ENCODE results near the gene BNC1. TPM values are rescaled to one million over a fixed set of nuclear protein-coding genes. Genes with fewer than 3 reads are reported as not detected.

The BNC1 gene
- total RNA-seq, 2 donors from 2014 or later: 0.49 to 1.2 TPM

DNA sequence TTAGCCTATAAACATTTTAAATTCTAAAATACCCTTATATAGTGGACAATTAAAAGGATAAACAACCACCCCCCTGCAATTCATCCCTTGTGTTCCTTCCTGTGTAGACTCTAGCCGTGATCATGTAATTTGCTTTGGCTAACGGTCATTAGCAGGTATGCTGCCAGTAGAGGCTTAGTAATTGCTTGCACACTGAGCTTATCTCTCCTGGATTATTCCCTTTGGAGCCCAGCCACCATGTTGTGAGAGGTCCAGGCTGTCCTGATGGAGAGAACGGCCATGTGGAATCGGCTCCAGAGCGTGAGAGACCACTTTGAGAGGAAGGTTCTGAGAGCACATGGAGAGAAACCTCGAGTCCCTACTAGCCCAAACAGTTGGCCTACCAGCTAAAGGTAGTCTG is 11.0 kb upstream of the BNC1 start:
- DNase-seq (ENCODE audit: low spot score): no peak
- Histone ChIP-seq H3K27ac (no peak overlapping the region), H3K27me3 (replicated peaks; ENCODE audit: insufficient read depth) (no peaks in the 10 kb centered on the region), H3K4me1 (ENCODE audit: control insufficient read depth in 1 of 2, low read depth in 2 of 2) (no peaks in the 10 kb centered on the region), H3K4me3 (no peak overlapping the region), H3K9me3 (no peaks in the 10 kb centered on the region), H3K36me3 (no peaks in the 10 kb centered on the region)
- ATAC-seq (ENCODE audit: insufficient number of reproducible peaks, low FRiP score, low read depth): no peak
- TF ChIP-seq, protein P1, sequence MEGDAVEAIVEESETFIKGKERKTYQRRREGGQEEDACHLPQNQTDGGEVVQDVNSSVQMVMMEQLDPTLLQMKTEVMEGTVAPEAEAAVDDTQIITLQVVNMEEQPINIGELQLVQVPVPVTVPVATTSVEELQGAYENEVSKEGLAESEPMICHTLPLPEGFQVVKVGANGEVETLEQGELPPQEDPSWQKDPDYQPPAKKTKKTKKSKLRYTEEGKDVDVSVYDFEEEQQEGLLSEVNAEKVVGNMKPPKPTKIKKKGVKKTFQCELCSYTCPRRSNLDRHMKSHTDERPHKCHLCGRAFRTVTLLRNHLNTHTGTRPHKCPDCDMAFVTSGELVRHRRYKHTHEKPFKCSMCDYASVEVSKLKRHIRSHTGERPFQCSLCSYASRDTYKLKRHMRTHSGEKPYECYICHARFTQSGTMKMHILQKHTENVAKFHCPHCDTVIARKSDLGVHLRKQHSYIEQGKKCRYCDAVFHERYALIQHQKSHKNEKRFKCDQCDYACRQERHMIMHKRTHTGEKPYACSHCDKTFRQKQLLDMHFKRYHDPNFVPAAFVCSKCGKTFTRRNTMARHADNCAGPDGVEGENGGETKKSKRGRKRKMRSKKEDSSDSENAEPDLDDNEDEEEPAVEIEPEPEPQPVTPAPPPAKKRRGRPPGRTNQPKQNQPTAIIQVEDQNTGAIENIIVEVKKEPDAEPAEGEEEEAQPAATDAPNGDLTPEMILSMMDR (IDR thresholded peaks at IDR 0.05): no peak

DNA sequence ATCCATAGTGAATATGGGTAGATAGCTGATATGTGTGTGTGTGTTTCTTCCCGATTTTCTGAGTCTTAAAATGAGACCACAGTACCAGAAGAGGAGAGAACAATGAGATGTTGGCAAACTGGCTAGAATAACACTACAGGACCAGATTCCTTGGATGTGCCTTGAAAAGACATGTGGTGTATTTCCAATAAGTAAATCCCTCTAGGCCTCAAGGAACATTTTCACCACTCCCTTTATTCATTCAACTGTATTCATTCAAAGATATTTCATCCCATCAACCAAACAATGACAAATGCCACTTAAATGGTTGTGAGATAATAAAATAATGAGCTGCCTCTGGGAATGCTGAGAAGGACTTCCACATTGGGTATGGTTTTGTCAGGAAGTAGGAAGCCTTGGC is 8.7 kb upstream of the BNC1 start:
- Histone ChIP-seq H3K4me3 (no peak overlapping the region), H3K27me3 (replicated peaks; ENCODE audit: insufficient read depth) (no peaks in the 10 kb centered on the region), H3K36me3 (no peaks in the 10 kb centered on the region), H3K4me1 (ENCODE audit: control insufficient read depth in 1 of 2, low read depth in 2 of 2) (no peaks in the 10 kb centered on the region), H3K9me3 (no peaks in the 10 kb centered on the region), H3K27ac (no peak overlapping the region)
- DNase-seq (ENCODE audit: low spot score): no peak
- TF ChIP-seq, protein P1 (IDR thresholded peaks at IDR 0.05): no peak
- no peak for ATAC-seq (ENCODE audit: insufficient number of reproducible peaks, low FRiP score, low read depth)

DNA sequence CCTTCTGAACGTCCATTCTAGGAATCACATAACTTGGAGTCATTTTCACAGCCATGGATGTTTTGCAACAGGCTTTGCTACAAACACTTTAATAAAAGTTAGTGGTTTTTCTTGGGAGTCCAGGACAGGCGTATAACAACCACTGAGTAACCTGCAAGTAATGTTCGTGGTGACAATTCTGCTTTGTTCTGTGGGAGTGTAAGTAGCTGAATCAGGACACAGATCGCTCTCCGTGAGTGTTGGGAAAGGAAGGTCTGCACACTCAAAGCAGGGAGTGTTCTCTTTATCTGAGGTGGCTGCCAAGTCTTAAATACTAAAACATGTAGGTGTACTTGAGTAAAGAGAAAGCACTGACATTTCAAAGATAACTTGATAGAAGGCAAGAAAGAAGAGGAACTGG is 7.9 kb upstream of the BNC1 start:
- DNase-seq (ENCODE audit: low spot score): no peak
- no peak overlapping the region for H3K27ac ChIP-seq
- H3K4me3 ChIP-seq: no peak overlapping the region
- no peak for ATAC-seq (ENCODE audit: insufficient number of reproducible peaks, low FRiP score, low read depth)
- no peaks in the 10 kb centered on the region for H3K9me3 ChIP-seq
- H3K27me3 ChIP-seq (replicated peaks; ENCODE audit: insufficient read depth): no peaks in the 10 kb centered on the region
- H3K36me3 ChIP-seq: no peaks in the 10 kb centered on the region
- TF ChIP-seq, protein P1 (IDR thresholded peaks at IDR 0.05): no peak
- H3K4me1 ChIP-seq (ENCODE audit: control insufficient read depth in 1 of 2, low read depth in 2 of 2): no peaks in the 10 kb centered on the region

DNA sequence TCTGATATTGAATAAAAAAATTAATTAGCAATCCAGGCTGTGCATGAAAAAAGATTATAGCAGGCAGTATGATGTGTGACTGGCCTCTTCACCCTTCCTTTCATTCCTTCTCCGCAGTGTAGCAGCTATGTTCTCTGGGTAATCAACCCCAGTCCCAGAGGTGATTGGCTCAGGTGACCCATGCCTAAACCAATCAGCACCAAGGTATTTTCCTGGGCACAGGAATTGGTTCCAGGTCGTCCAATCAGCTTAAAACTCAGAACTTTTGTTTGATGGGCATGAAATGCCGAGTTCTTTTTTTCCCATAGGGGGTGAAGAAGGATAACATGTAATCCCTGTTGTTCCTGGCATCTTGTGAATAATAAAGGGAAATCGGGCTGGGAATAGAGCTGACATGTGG is 5.8 kb upstream of the BNC1 start:
- no peak for DNase-seq (ENCODE audit: low spot score)
- TF ChIP-seq, protein P1 (IDR thresholded peaks at IDR 0.05): no peak

DNA sequence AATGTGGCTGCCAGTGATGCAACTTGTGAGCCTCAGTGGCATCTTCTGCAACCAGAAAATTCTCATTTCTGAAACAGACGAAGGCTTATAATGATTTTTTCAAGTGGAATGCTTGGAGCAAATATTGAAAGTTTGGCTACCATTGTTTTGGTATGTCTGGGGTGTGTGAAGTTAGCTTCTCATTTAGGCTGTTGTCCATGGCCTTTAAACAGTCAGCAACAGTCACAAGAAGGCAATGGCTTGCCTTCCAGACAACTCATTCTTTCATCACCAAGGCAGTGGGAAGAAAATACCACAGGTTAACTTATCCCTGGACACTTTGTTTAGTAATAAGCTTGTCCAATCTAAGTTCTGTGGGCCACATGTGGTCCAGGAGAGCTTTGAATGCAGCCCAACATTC is 4.7 kb upstream of the BNC1 start:
- ATAC-seq (ENCODE audit: insufficient number of reproducible peaks, low FRiP score, low read depth) (no peak), DNase-seq (ENCODE audit: low spot score) (no peak)
- peaks cover under 1% of the 10 kb centered on the region for H3K27me3 ChIP-seq (replicated peaks; ENCODE audit: insufficient read depth)
- H3K9me3 ChIP-seq: no peaks in the 10 kb centered on the region
- H3K36me3 ChIP-seq: no peaks in the 10 kb centered on the region
- H3K4me1 ChIP-seq (ENCODE audit: control insufficient read depth in 1 of 2, low read depth in 2 of 2): no peaks in the 10 kb centered on the region
- no peak overlapping the region for H3K27ac ChIP-seq
- H3K4me3 ChIP-seq: no peak overlapping the region
- TF ChIP-seq, protein P1 (IDR thresholded peaks at IDR 0.05): no peak

More for the DNA sequence above, 5.8 kb upstream of the BNC1 start:
- H3K4me3 ChIP-seq: no peak overlapping the region
- no peaks in the 10 kb centered on the region for H3K9me3 ChIP-seq
- H3K36me3 ChIP-seq: no peaks in the 10 kb centered on the region
- H3K27ac ChIP-seq: no peak overlapping the region
- H3K27me3 ChIP-seq (replicated peaks; ENCODE audit: insufficient read depth): no peaks in the 10 kb centered on the region
- ATAC-seq (ENCODE audit: insufficient number of reproducible peaks, low FRiP score, low read depth): no peak
- H3K4me1 ChIP-seq (ENCODE audit: control insufficient read depth in 1 of 2, low read depth in 2 of 2): no peaks in the 10 kb centered on the region
